ENCODE data around the gene ZNF280C. TPM values are rescaled to one million over a fixed set of nuclear protein-coding genes. Genes with fewer than 3 reads are reported as not detected.

ZNF280C gene
- total and polyA plus RNA-seq, 2 of the 13 experiments (the other 11 are each of a cell fraction or from before 2014, with no cell fraction given), result 3.0 to 3.3 TPM

- Histone ChIP-seq H3K4me3 (replicated peaks in 1 of 3; ENCODE audit: insufficient read depth in 1 of 3, low read depth in 2 of 3, low read length in 3 of 3) (no peak overlapping the region), H3K27ac (ENCODE audit: extremely low read length, insufficient read depth, low read length) (no peak overlapping the region), H4K20me1 (ENCODE audit: insufficient read depth, low read length) (no peaks in the 10 kb centered on the region), H2AFZ (ENCODE audit: low read length) (no peak overlapping the region), H3K27me3 (ENCODE audit: control insufficient read depth in 1 of 2, insufficient read depth in 2 of 2, low read length in 2 of 2) (no peaks in the 10 kb centered on the region; a peak in 1 of 5 replicates), H3K36me3 (replicated peaks in 1 of 2; ENCODE audit: control insufficient read depth in 1 of 2, insufficient read depth in 2 of 2, low read length in 2 of 2) (no peaks in the 10 kb centered on the region), H3K4me1 (ENCODE audit: insufficient read depth, low read length) (peaks cover 42% of the 10 kb centered on the region), H3K79me2 (ENCODE audit: insufficient read depth, low read length) (peaks cover 29% of the 10 kb centered on the region), H3K9me3 (ENCODE audit: low read length) (no peaks in the 10 kb centered on the region), H3K4me2 (ENCODE audit: low read depth, low read length) (peak overlapping the region; percentile 45; the same call in 1 of the 2 replicates), H3K9ac (ENCODE audit: insufficient read depth, low read depth, low read length) (no peak overlapping the region)
- no peak for TF ChIP-seq DR1 (CRISPR knock-in tag; IDR thresholded peaks at IDR 0.05)
- no peak for TF ChIP-seq NRL (CRISPR knock-in tag; IDR thresholded peaks at IDR 0.05; ENCODE audit: borderline replicate concordance)
- TF ChIP-seq ATF7 (IDR thresholded peaks at IDR 0.05), result peak; percentile 85
- no peak for TF ChIP-seq ATF7 (CRISPR knock-in tag; IDR thresholded peaks at IDR 0.05)
- FAIRE-seq, result no peak
- ChIA-PET CTCF (ENCODE audit: low intra/inter-chr PET ratio, low total read pairs) (no interaction called here), POLR2A (no interaction called here)
- no peak for ATAC-seq
- in situ Hi-C loops (cut with HindIII; ENCODE audit: extremely low pct_ligation_motif_present, low pct_unique_long_range_greater_than_20kb) (no loop called here), intact Hi-C loops (cut with micrococcal nuclease; ENCODE audit: unreplicated experiment) (no loop called here)
- DNase-seq (ENCODE audit: low spot score), result peak; percentile 8
- 22% methylated on average over 2 of the region's 2 CpGs for WGBS (ENCODE audit: low lambda C conversion rate)
- no TSS peak for BruUV-seq (replicated peaks)
Measured at GRCh38 chrX:130163398-130163797, 105.3 kb downstream of the ZNF280C start.

DNA sequence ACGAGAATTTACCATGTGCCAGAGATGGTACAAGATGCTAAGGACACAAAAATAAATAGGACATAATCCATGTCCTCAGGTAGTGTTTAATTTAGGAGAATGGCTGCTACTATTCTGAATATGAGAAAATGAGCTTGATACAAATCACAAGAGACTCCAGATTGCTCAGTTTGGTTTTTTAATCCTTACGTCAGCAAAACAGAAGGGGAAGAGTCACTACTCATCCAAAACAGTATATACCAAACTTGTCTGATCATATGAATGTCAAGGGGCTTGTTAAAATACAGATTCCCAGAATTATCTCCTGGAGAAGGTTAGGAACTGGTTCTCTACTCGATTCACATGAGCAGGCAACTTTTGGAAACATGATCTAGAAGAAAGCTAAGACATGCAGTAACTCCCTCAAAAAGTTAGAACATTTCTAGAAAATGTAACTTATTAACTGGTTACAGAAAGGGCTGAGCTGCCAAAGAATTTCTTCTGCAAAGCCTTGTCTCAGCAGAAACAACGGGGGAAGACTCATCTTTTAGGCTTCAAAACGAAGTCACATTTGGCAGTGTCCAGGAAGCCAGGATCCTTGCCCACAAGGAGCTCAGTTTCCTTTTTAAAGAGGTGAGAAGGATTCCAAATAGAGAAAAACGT, 106.5 kb downstream of the ZNF280C start:
- H3K79me2 ChIP-seq (ENCODE audit: insufficient read depth, low read length), result peaks cover 29% of the 10 kb centered on the region
- H3K9me3 ChIP-seq (ENCODE audit: low read length), result no peaks in the 10 kb centered on the region
- no peak overlapping the region for H3K9ac ChIP-seq (ENCODE audit: insufficient read depth, low read depth, low read length)
- WGBS (ENCODE audit: low lambda C conversion rate), result 66% methylated on average over 6 of the region's 6 CpGs
- ChIA-PET CTCF (ENCODE audit: low intra/inter-chr PET ratio, low total read pairs) (no interaction called here), POLR2A (no interaction called here)
- no peaks in the 10 kb centered on the region for H3K36me3 ChIP-seq (replicated peaks in 1 of 2; ENCODE audit: control insufficient read depth in 1 of 2, insufficient read depth in 2 of 2, low read length in 2 of 2)
- H3K27me3 ChIP-seq (ENCODE audit: control insufficient read depth in 1 of 2, insufficient read depth in 2 of 2, low read length in 2 of 2), result no peaks in the 10 kb centered on the region; a peak in 1 of 5 replicates
- no peak for ATAC-seq
- no TSS peak for BruUV-seq (replicated peaks)
- intact Hi-C loops (cut with micrococcal nuclease; ENCODE audit: unreplicated experiment), result no loop called here
- no peak overlapping the region for H3K27ac ChIP-seq (ENCODE audit: extremely low read length, insufficient read depth, low read length)
- no peak for DNase-seq (ENCODE audit: low spot score)
- H3K4me3 ChIP-seq (replicated peaks in 1 of 3; ENCODE audit: insufficient read depth in 1 of 3, low read depth in 2 of 3, low read length in 3 of 3), result no peak overlapping the region
- in situ Hi-C loops (cut with HindIII; ENCODE audit: extremely low pct_ligation_motif_present, low pct_unique_long_range_greater_than_20kb), result no loop called here
- no peak overlapping the region for H2AFZ ChIP-seq (ENCODE audit: low read length)
- peak overlapping the region; percentile 18; the same call in 1 of the 2 replicates for H3K4me2 ChIP-seq (ENCODE audit: low read depth, low read length)
- TF ChIP-seq, protein P1, sequence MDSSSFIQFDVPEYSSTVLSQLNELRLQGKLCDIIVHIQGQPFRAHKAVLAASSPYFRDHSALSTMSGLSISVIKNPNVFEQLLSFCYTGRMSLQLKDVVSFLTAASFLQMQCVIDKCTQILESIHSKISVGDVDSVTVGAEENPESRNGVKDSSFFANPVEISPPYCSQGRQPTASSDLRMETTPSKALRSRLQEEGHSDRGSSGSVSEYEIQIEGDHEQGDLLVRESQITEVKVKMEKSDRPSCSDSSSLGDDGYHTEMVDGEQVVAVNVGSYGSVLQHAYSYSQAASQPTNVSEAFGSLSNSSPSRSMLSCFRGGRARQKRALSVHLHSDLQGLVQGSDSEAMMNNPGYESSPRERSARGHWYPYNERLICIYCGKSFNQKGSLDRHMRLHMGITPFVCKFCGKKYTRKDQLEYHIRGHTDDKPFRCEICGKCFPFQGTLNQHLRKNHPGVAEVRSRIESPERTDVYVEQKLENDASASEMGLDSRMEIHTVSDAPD (CRISPR knock-in tag; IDR thresholded peaks at IDR 0.05), result no peak
- TF ChIP-seq MAFF (IDR thresholded peaks at IDR 0.05; ENCODE audit: low read depth, low read length) (0 out of 2 replicates have a peak, but pooled peaks have one; percentile 43), ZNF83 (CRISPR knock-in tag; IDR thresholded peaks at IDR 0.05; ENCODE audit: borderline replicate concordance) (no peak), MAFK (conservative IDR thresholded peaks at IDR 0.05 in 1 of 2, IDR thresholded peaks at IDR 0.05 in 1 of 2; ENCODE audit: low read length in 2 of 2) (peak; percentile 9 to 51; a peak in 2 of 4 replicates)
- TF ChIP-seq, protein P2, sequence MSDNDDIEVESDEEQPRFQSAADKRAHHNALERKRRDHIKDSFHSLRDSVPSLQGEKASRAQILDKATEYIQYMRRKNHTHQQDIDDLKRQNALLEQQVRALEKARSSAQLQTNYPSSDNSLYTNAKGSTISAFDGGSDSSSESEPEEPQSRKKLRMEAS (IDR thresholded peaks at IDR 0.05), result no peak
- H4K20me1 ChIP-seq (ENCODE audit: insufficient read depth, low read length), result no peaks in the 10 kb centered on the region
- no peak for FAIRE-seq
- H3K4me1 ChIP-seq (ENCODE audit: insufficient read depth, low read length), result peaks cover 38% of the 10 kb centered on the region
